GM12891 (cell line): ENCODE data around the gene COL20A1.

Experiments
- POLR2A ChIP-seq: IDR thresholded peaks from 2 replicates; pipeline ENCODE4 v1.6.1; 2011; ENCODE audit warnings: low read depth, low read length, control low read depth
- POLR2AphosphoS5 ChIP-seq: IDR thresholded peaks from 2 replicates; pipeline ENCODE4 v1.6.1; 2011; ENCODE audit warnings: low read depth, low read length, control low read depth
- SPI1 ChIP-seq: IDR thresholded peaks from 2 replicates; pipeline ENCODE4 v1.6.1; 2011; ENCODE audit warnings: low read depth, low read length, control low read depth
- TAF1 ChIP-seq: IDR thresholded peaks from 2 replicates; pipeline ENCODE4 v1.6.1; 2011; ENCODE audit warnings: low read depth, low read length, control low read depth

DNA sequence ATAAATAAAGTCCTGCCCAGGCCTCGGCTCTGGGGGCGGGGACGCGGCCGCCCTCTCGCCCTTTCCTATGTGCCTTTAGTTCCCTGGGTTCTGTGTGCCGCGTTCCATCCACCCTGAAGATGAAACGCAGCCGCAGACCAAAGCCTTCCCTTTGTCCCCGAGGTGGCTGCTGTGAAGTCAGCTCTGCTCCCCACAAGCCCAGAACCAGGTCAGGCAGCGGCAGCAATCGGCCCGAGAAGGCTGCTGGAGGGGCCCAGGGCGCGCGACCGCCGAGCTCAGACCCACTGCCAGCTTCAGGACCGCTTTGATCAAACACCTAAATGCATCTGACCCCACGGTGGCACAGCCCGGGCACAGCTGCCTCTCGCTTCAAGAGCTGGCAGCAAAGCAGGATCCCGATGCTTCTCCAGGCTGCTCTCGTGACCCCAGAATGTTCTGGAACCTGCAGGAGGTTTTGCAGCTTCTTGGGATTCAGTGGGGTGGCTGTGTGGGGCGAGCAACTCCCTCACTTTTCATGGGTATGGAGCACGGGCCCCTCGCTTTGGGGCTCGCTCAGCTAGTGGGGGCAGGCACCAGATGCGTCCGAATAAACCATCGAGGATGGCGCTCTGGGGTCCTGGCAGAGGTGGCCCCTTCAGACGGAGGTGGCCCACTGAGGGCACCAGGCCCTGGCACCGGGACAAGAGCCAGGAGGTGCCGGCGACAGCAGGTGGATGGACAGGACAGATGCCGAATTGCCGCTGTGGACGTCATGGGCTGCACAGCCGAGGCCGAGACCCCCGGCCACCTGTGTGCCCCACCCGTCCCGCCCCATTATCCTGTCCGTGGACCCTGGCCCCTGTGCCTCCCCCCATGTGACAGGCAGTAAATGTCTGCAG lies 55.2 kb downstream of the COL20A1 start:
- TF ChIP-seq POLR2AphosphoS5 (no peak), SPI1 (no peak), POLR2A (no peak), TAF1 (no peak)
